CD4-positive, alpha-beta T cell treated with Interleukin-21 for 1 hour (primary cell): ENCODE measurements around the gene GCM1.

Experiments used
- DNase-seq: peaks from one replicate; pipeline ENCODE4 v3.0.0-alpha.2; 2020

Gene GCM1

GRCh38 chr6:53103993-53104675, 44.5 kb downstream of the GCM1 start:
- no peak for DNase-seq

GRCh38 chr6:53101006-53101405, 47.6 kb downstream of the GCM1 start:
- no peak for DNase-seq

- DNase-seq: no peak
These were observed 48.1 kb downstream of the GCM1 start for GRCh38 chr6:53100561-53100960.

- DNase-seq: no peak
These were observed 52.9 kb downstream of the GCM1 start for GRCh38 chr6:53095716-53096115.

- no peak for DNase-seq
These were observed 53.4 kb downstream of the GCM1 start for GRCh38 chr6:53095270-53095669.

GRCh38 chr6:53090576-53090975, 58.1 kb downstream of the GCM1 start:
- DNase-seq: no peak

GRCh38 chr6:53089948-53090347, 58.7 kb downstream of the GCM1 start:
- DNase-seq: no peak

GRCh38 chr6:53086302-53086701, 62.3 kb downstream of the GCM1 start:
- no peak for DNase-seq

- DNase-seq: no peak
These were observed 67.8 kb downstream of the GCM1 start for GRCh38 chr6:53080813-53081212.
